Skin of body (tissue), 2 donors: ENCODE data around the gene PROX2. TPM values are rescaled to one million over a fixed set of nuclear protein-coding genes. Genes with fewer than 3 reads are reported as not detected.

Source experiments
- DNase-seq: peaks from one replicate; lab custom pipeline; 2025; lab: John Stamatoyannopoulos, UW
- total RNA-seq: library from RNA; depleted of rRNA; stranded (reverse); fragments of >200 nt; gene quantifications from one replicate; pipeline ENCODE4 v1.2.3, GENCODE V29; 2014

PROX2 gene
- total RNA-seq, result not detected

GRCh38 chr14:74875941-74876913 is at the start of gene PROX2:
TSS of gene PROX2 (minus strand) at chr14:74876145. CDS start at chr14:74863834, 12,311 bp downstream.
- no peak for DNase-seq

- DNase-seq, result no peak
Measured at GRCh38 chr14:74924061-74924460, 48.1 kb upstream of the PROX2 start.

GRCh38 chr14:74922752-74923401 is 46.9 kb upstream of the PROX2 start, which contains the start of gene RPS6KL1:
TSS of gene RPS6KL1 (minus strand) at chr14:74923260. CDS start at chr14:74921541, 1,719 bp downstream.
- DNase-seq, result peak; percentile 21

GRCh38 chr14:74921987-74922751 is 46.2 kb upstream of the PROX2 start:
- DNase-seq, result no peak

GRCh38 chr14:74921053-74921620 is 45.2 kb upstream of the PROX2 start:
- no peak for DNase-seq

- no peak for DNase-seq
Measured at GRCh38 chr14:74920281-74920680, 44.3 kb upstream of the PROX2 start.

- DNase-seq, result no peak
Measured at GRCh38 chr14:74919421-74920165, 43.6 kb upstream of the PROX2 start.

- no peak for DNase-seq
Measured at GRCh38 chr14:74918380-74918779, 42.4 kb upstream of the PROX2 start.

GRCh38 chr14:74917646-74918081 is 41.7 kb upstream of the PROX2 start:
- no peak for DNase-seq

GRCh38 chr14:74917178-74917543 is 41.2 kb upstream of the PROX2 start:
- no peak for DNase-seq

GRCh38 chr14:74915826-74916225 is 39.9 kb upstream of the PROX2 start:
- no peak for DNase-seq

GRCh38 chr14:74915426-74915825 is 39.5 kb upstream of the PROX2 start:
- DNase-seq, result no peak

- DNase-seq, result peak; percentile 34
Measured at GRCh38 chr14:74913986-74914573, 38.1 kb upstream of the PROX2 start.

GRCh38 chr14:74913393-74913910 is 37.5 kb upstream of the PROX2 start:
- DNase-seq, result no peak

- DNase-seq, result no peak
Measured at GRCh38 chr14:74912801-74913200, 36.9 kb upstream of the PROX2 start.

- DNase-seq, result no peak
Measured at GRCh38 chr14:74912111-74912510, 36.2 kb upstream of the PROX2 start.

GRCh38 chr14:74911704-74912103 is 35.8 kb upstream of the PROX2 start:
- no peak for DNase-seq

GRCh38 chr14:74911221-74911620 is 35.3 kb upstream of the PROX2 start:
- no peak for DNase-seq

- DNase-seq, result no peak
Measured at GRCh38 chr14:74910556-74910955, 34.6 kb upstream of the PROX2 start.

- no peak for DNase-seq
Measured at GRCh38 chr14:74909911-74910310, 34.0 kb upstream of the PROX2 start.
